ENCODE data around the gene TAF15.

The TAF15 gene

DNA sequence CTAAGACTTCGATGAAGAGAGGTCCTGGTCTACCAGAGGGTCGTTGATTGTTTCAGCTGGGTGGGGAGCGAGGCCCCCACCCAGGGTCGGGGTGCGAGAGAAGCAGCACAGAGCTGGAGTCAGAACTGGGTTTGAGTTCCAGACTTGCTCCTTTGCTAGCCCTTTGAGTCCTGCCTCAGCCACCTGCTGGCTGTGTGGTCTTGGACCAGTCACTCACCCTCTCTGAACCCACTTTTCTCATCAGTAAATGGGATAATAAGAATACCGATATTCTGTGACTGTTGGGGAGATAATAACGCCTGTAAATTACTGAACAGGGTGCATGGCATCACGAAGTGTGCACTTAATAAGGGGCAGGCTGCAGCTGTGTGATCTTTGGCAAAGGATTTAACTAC is 13.4 kb upstream of the TAF15 start:
- no peak for DNase-seq (ENCODE audit: low read depth)
- H3K4me3 ChIP-seq (ENCODE audit: low read depth, low read length): peak overlapping the region; percentile 37
- TF ChIP-seq, protein P1, sequence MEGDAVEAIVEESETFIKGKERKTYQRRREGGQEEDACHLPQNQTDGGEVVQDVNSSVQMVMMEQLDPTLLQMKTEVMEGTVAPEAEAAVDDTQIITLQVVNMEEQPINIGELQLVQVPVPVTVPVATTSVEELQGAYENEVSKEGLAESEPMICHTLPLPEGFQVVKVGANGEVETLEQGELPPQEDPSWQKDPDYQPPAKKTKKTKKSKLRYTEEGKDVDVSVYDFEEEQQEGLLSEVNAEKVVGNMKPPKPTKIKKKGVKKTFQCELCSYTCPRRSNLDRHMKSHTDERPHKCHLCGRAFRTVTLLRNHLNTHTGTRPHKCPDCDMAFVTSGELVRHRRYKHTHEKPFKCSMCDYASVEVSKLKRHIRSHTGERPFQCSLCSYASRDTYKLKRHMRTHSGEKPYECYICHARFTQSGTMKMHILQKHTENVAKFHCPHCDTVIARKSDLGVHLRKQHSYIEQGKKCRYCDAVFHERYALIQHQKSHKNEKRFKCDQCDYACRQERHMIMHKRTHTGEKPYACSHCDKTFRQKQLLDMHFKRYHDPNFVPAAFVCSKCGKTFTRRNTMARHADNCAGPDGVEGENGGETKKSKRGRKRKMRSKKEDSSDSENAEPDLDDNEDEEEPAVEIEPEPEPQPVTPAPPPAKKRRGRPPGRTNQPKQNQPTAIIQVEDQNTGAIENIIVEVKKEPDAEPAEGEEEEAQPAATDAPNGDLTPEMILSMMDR (IDR thresholded peaks at IDR 0.05; ENCODE audit: low read depth, low read length, missing control alignments): no peak

DNA sequence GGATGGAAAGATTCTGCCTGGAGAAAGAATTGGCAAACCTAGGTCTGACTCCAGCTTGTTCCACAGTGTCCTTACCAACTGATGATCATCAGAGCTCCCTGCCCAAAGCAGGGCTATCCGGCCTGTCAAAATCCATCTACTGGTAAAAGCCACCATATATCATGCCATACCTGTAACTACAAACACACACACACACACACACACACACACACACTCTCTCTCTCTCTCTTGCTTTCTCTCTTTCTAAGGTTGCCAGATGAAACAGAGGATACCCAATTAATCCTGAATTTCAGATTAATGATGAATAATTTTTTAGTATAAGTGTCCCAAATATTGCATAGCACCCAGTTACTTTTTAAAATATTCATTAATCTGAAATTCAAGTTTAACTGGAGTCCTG is 12.3 kb upstream of the TAF15 start:
- DNase-seq (ENCODE audit: low read depth): no peak
- H3K4me3 ChIP-seq (ENCODE audit: low read depth, low read length): no peak overlapping the region
- TF ChIP-seq, protein P1 (IDR thresholded peaks at IDR 0.05; ENCODE audit: low read depth, low read length, missing control alignments): no peak

DNA sequence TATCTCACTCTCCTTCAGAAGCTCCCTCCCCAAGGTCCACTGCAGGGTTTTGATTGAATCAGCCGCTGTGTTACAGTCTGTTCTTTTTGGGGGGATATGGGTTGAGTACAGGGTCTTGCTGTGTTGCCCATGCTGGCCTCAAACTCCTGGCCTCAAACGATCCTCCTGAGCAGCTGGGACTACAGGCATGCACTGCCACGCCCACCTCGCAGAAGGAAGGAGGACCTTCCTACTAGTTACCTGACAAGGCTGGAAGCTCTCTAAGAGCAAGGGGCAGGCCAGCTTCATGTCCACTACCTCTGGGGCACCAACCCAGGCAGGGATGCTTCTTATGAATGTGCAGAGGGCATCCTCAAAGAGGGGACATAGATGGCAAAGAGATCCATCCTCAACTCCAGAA is 11.9 kb upstream of the TAF15 start:
- no peak for DNase-seq (ENCODE audit: low read depth)
- TF ChIP-seq, protein P1 (IDR thresholded peaks at IDR 0.05; ENCODE audit: low read depth, low read length, missing control alignments): no peak

DNA sequence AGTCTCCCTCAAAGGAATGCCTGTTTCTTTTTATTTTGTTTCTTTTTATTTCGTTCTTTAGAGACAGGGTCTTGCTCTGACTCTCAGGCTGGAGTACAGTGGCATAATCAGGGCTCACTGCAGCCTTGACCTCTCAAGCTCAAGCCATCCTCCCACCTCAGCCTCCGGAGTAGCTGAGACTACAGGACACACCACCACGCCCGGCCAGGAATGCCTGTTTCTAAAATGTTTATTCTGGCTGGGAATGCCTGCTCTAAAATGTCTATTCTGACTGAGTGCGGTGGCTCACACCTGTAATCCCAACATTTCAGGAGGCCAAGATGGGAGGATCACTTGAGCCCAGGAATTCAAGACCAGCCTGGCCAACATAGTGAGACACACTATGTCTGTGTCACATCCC is 11.4 kb upstream of the TAF15 start:
- no peak for DNase-seq (ENCODE audit: low read depth)

More for the DNA sequence above, 11.9 kb upstream of the TAF15 start:
- no peak overlapping the region for H3K4me3 ChIP-seq (ENCODE audit: low read depth, low read length)

DNA sequence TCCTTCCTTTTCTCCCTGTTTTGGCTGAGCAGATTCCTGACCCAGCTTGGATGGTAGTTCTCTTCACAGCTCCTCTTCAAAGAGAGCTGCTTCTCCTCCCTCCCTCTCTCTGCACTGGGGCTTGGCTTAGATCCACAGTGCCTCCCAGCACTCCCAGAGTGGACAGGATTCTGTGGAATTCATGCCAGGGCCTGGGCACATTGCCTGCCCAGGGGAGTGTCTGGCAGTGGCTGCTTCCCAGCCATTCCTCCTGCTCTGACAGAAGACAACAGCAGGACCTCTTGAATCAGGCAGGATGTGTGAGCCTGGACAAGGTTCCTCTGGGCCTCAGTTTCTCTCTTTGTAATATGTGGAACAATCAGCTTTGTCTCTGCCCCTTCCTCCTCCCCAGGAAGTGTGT is 9.3 kb upstream of the TAF15 start:
- no peak for DNase-seq (ENCODE audit: low read depth)
- H3K4me3 ChIP-seq (ENCODE audit: low read depth, low read length): no peak overlapping the region
- TF ChIP-seq, protein P1 (IDR thresholded peaks at IDR 0.05; ENCODE audit: low read depth, low read length, missing control alignments): no peak

More for the DNA sequence above, 11.4 kb upstream of the TAF15 start:
- no peak overlapping the region for H3K4me3 ChIP-seq (ENCODE audit: low read depth, low read length)
- TF ChIP-seq, protein P1 (IDR thresholded peaks at IDR 0.05; ENCODE audit: low read depth, low read length, missing control alignments): no peak

DNA sequence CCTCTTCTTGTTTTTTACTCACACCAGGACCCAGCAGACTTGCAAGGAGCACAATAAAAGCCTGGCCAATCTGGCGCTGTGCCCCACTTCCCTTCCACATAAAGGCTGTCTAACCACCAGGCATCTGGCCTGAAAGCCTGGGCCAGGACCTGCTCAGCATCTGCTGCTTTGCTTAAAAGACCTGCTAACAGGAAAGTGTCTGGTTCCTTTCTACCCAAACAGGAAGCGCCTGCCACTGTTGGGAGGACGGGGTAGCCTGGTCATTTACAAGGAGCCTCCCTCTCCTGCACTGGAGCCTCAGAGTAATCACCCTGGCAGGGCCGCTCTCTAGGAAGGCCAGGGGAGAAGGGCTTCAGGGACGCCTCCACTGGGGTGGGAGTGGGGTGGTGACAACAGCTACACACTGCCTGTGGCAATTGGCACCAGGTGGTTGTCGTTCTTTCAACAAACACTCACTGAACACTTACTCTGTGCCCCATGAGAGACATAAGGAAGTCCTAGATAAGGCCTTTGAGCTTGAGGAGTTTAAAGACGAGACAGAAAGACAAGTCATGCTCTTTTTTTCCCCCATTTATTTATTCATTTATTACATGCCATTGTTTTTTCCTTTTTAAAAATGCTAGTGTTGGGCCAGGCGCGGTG is 7.6 kb upstream of the TAF15 start:
- H3K4me3 ChIP-seq (ENCODE audit: low read depth, low read length): no peak overlapping the region
- no peak for DNase-seq (ENCODE audit: low read depth)
- TF ChIP-seq, protein P1 (IDR thresholded peaks at IDR 0.05; ENCODE audit: low read depth, low read length, missing control alignments): no peak

DNA sequence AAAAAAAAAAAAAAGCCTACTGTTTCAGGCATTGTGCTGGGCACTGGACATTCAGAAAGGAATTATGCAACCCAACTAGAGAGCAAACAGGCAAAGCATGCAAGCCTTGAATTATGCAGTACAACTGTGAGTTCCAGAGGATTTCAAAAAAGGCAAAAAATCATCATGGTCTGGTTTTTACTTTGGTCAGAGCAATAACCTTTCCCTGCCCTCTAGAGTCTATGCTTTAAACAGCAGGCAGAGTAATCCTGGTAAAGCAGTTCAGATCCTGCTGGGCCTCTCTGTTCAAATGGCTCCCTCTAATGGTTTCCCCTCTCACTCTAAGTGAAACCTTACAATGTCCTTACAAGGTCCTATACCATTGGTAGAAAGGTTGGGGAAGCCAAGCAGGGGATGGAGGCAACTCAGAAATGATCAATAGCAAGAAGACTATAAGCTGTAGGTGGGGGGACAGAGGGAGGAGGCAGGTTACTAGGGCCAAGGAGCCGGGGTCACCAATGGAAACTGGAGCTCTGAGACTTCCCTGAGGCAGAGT is 4.6 kb upstream of the TAF15 start:
- no peak overlapping the region for H3K4me3 ChIP-seq (ENCODE audit: low read depth, low read length)
- TF ChIP-seq, protein P1 (IDR thresholded peaks at IDR 0.05; ENCODE audit: low read depth, low read length, missing control alignments): peak; percentile 90
- peak; percentile 76 for DNase-seq (ENCODE audit: low read depth)

Data from GM12864 (cell line).